GM06990 (cell line): ENCODE results near the gene GNG4.
A peak's percentile ranks its signal among the peaks of the same experiment; 100 is the strongest.
"Not testable (repeated sequence)": the region's sequence is repeated elsewhere in the genome, so short reads cannot be mapped to it uniquely, and the experiment has no call there.

Experiments
- DNase-seq: peaks from one replicate; pipeline ENCODE4 v3.0.0-alpha.2; 2011; ENCODE audit not compliant: insufficient read length; ENCODE audit errors: extremely low read depth
- H3K27me3 ChIP-seq: replicated peaks from 2 replicates; pipeline ENCODE4 v1.6.0; 2011; ENCODE audit warnings: low read length; ENCODE audit not compliant: control insufficient read depth, insufficient read depth
- H3K36me3 ChIP-seq: 2 replicates; pipeline ENCODE4 v1.5.1; 2011; ENCODE audit warnings: low read length; ENCODE audit not compliant: control insufficient read depth, insufficient read depth
- H3K4me3 ChIP-seq: replicated peaks from 2 replicates; pipeline ENCODE4 v1.5.1; 2011; ENCODE audit warnings: low read depth, mild to moderate bottlenecking, control low read depth, low read length
- CTCF ChIP-seq: IDR thresholded peaks from 2 replicates; pipeline ENCODE4 v1.5.1; 2011; ENCODE audit warnings: low read length, control low read depth, mild to moderate bottlenecking, inconsistent platforms; ENCODE audit not compliant: insufficient read depth, poor library complexity, severe bottlenecking

Gene GNG4

GRCh38 chr1:235625831-235626230 lies 23.8 kb downstream of the GNG4 start:
- H3K4me3 ChIP-seq: no peak overlapping the region
- no peak for TF ChIP-seq CTCF
- H3K27me3 ChIP-seq: no peaks in the 10 kb centered on the region
- H3K36me3 ChIP-seq: no peaks in the 10 kb centered on the region
- DNase-seq: no peak

DNA sequence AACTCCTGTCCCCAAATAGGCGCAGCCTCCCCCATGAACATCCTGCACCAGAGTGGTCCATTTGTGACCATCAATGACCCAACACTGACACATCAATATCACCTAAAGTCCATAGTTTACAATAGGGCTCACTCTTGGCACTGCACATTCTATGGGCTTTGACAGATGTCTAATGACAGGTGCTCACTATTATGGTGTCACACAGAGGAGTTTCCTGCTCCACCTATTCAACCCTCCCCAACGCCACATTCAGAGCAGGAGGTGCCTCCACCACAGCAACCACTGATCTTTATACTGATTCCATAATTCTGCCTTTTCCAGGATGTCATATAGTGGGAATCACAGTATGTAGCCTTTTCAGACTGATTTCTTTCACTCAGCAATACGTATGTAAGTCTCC lies 24.2 kb downstream of the GNG4 start:
- Histone ChIP-seq H3K27me3 (no peaks in the 10 kb centered on the region), H3K36me3 (no peaks in the 10 kb centered on the region), H3K4me3 (no peak overlapping the region)
- TF ChIP-seq CTCF: no peak
- DNase-seq: no peak

DNA sequence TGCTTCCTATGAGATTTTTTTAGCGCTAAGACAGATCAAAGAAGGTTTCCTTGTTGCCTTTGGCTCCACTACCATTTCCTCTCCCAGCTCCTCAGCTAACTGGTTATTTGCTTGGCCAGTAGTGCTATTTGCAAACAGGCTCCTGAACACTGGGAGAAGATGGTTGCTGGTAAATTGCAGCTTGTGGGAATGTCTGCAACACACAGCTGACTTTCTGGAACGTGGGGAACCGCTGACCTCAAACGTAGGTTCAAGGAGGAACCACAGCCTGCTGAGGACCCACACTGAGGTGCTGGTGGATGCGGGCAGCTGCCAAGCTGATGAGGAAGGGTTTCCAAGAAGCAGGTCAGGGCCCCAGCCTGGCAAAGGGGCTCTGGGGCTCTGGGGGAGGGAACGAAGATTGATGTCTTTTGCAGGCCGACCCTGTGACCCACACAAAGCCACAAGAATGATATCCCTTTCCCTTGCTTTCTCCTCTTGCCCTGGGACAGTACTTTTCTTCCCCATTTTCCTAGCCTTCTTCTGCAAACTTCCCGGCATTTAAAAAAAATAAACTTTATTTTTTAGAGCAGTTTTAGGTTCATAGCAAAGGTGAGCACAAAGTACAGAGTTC lies 24.8 kb downstream of the GNG4 start:
- no peak for TF ChIP-seq CTCF
- H3K4me3 ChIP-seq: no peak overlapping the region
- H3K36me3 ChIP-seq: no peaks in the 10 kb centered on the region
- no peak for DNase-seq
- H3K27me3 ChIP-seq: no peaks in the 10 kb centered on the region

- no peak for TF ChIP-seq CTCF
Observed at GRCh38 chr1:235622936-235623779, 26.4 kb downstream of the GNG4 start.

DNA sequence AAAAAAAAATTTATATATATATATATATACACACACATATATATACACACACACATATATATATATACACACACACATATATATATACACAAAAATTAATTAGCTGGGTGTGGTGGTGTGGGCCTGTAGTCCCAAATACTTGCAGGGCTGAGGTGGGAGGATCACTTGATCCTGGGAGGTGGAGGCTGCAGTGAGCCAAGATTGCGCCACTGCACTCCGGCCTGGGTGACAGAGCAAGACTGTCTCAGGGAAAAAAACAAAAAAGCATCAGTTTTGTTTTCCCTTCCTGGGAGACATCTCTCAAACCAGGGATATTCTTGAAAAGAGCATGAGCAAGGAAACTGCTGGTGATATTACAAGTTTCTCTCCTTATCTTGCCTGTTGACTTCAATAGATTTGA lies 30.4 kb downstream of the GNG4 start:
- not testable (repeated sequence) for H3K4me3 ChIP-seq, H3K27me3 ChIP-seq, DNase-seq, H3K36me3 ChIP-seq

More at GRCh38 chr1:235622936-235623779, 26.4 kb downstream of the GNG4 start:
- Histone ChIP-seq H3K36me3 (no peaks in the 10 kb centered on the region), H3K27me3 (no peaks in the 10 kb centered on the region), H3K4me3 (no peak overlapping the region)
- no peak for DNase-seq

DNA sequence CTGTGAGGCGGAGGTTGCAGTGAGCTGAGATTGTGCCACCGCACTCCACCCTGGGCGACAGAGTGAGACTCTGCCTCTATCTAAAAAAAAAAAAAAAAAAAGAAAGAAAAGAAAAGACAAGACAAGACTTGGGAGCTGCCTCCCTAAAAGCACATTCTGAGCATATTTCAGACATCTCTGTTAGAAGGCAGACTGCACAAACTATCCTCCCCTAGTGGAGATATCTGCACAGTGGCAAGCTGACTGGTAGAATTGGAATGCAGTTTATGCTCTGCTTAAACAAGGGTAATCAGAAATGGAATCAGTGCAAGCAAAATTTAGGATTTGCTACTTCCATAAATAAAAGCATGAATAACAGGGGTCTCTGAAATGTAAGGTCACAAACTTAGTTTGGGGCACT lies 31.8 kb downstream of the GNG4 start:
- Histone ChIP-seq H3K36me3 (no peaks in the 10 kb centered on the region), H3K27me3 (no peaks in the 10 kb centered on the region; the same call in none of the 2 replicates), H3K4me3 (no peak overlapping the region)
- TF ChIP-seq CTCF: peak; percentile 5
- DNase-seq: no peak
